HAP-1 (cell line): Measurements from ENCODE around the gene EDARADD.
A peak's percentile ranks its signal among the peaks of the same experiment; 100 is the strongest.

Experiments
- DNase-seq, 2 experiments: peaks; one replicate each; pipeline ENCODE4 v3.0.0-alpha.2; 2016 to 2020; ENCODE audit warnings: low spot score in 2 of 2
- H3K27me3 ChIP-seq: fragments of 250-450 bp; sonication (Bioruptor Pico); 2 replicates; pipeline ENCODE4 v1.5.1; 2020; ENCODE audit warnings: low read depth, mild to moderate bottlenecking, moderate library complexity
- H3K36me3 ChIP-seq: fragments of 250-450 bp; sonication (Bioruptor Pico); replicated peaks from 2 replicates; pipeline ENCODE4 v1.5.1; 2020; ENCODE audit warnings: mild to moderate bottlenecking
- H3K4me1 ChIP-seq: fragments of 250-450 bp; sonication (Bioruptor Pico); 2 replicates; pipeline ENCODE4 v1.5.1; 2020; ENCODE audit warnings: mild to moderate bottlenecking
- H3K4me3 ChIP-seq: fragments of 250-450 bp; sonication (Bioruptor Pico); 2 replicates; pipeline ENCODE4 v1.5.1; 2020; ENCODE audit warnings: mild to moderate bottlenecking, moderate library complexity
- H3K9me3 ChIP-seq: fragments of 250-450 bp; sonication (Bioruptor Pico); 2 replicates; pipeline ENCODE4 v1.5.1; 2020; ENCODE audit warnings: mild to moderate bottlenecking, moderate library complexity
- in situ Hi-C: fragments of 300-500 bp; cut with MboI; formaldehyde crosslinking; loops from 3 replicates; pipeline ENCODE4 v1.14.3; 2020; ENCODE audit warnings: low sequenced_read_pairs, inconsistent platforms, mixed read lengths

Gene EDARADD

GRCh38 chr1:236398538-236398937, 4.5 kb downstream of the EDARADD start:
- no peak for DNase-seq
- in situ Hi-C loops = no loop called here
- Histone ChIP-seq H3K36me3 (no peaks in the 10 kb centered on the region), H3K9me3 (no peaks in the 10 kb centered on the region), H3K4me3 (no peak overlapping the region), H3K27me3 (no peaks in the 10 kb centered on the region), H3K4me1 (peaks cover 19% of the 10 kb centered on the region)

GRCh38 chr1:236400061-236400603, 6.0 kb downstream of the EDARADD start:
- Histone ChIP-seq H3K9me3 (no peaks in the 10 kb centered on the region), H3K27me3 (no peaks in the 10 kb centered on the region), H3K36me3 (no peaks in the 10 kb centered on the region), H3K4me1 (peaks cover 13% of the 10 kb centered on the region), H3K4me3 (no peak overlapping the region)
- in situ Hi-C loops = no loop called here
- no peak for DNase-seq

GRCh38 chr1:236401698-236402097, 7.6 kb downstream of the EDARADD start:
- in situ Hi-C loops = no loop called here
- H3K4me1 ChIP-seq = peaks cover 9% of the 10 kb centered on the region

GRCh38 chr1:236403905-236404696, 10.0 kb downstream of the EDARADD start:
- Histone ChIP-seq H3K4me1 (peaks cover 9% of the 10 kb centered on the region), H3K9me3 (no peaks in the 10 kb centered on the region), H3K36me3 (no peaks in the 10 kb centered on the region), H3K27me3 (no peaks in the 10 kb centered on the region), H3K4me3 (no peak overlapping the region)
- no peak for DNase-seq
- in situ Hi-C loops = no loop called here

More at GRCh38 chr1:236401698-236402097, 7.6 kb downstream of the EDARADD start:
- no peaks in the 10 kb centered on the region for H3K27me3 ChIP-seq
- H3K9me3 ChIP-seq = no peaks in the 10 kb centered on the region
- DNase-seq = no peak
- no peaks in the 10 kb centered on the region for H3K36me3 ChIP-seq
- H3K4me3 ChIP-seq = no peak overlapping the region

GRCh38 chr1:236407059-236407458, 13.0 kb downstream of the EDARADD start:
- no peaks in the 10 kb centered on the region for H3K4me1 ChIP-seq
- no peak overlapping the region for H3K4me3 ChIP-seq
- in situ Hi-C loops = no loop called here
- H3K27me3 ChIP-seq = no peaks in the 10 kb centered on the region
- no peaks in the 10 kb centered on the region for H3K9me3 ChIP-seq
- DNase-seq = no peak
- no peaks in the 10 kb centered on the region for H3K36me3 ChIP-seq

- H3K4me3 ChIP-seq = no peak overlapping the region
- no peak for DNase-seq
Measured at GRCh38 chr1:236413688-236414087, 19.6 kb downstream of the EDARADD start.

GRCh38 chr1:236416165-236416564, 22.1 kb downstream of the EDARADD start:
- in situ Hi-C loops = no loop called here
- 0 out of 2 replicates have a peak, but pooled peaks cover 4% of the 10 kb centered on the region for H3K4me1 ChIP-seq
- H3K4me3 ChIP-seq = no peak overlapping the region
- no peak for DNase-seq
- H3K27me3 ChIP-seq = no peaks in the 10 kb centered on the region
- H3K36me3 ChIP-seq = no peaks in the 10 kb centered on the region; the same call in 1 of the 2 replicates
- H3K9me3 ChIP-seq = no peaks in the 10 kb centered on the region

More at GRCh38 chr1:236413688-236414087, 19.6 kb downstream of the EDARADD start:
- Histone ChIP-seq H3K27me3 (no peaks in the 10 kb centered on the region), H3K9me3 (no peaks in the 10 kb centered on the region), H3K4me1 (0 out of 2 replicates have a peak, but pooled peaks cover 4% of the 10 kb centered on the region), H3K36me3 (no peaks in the 10 kb centered on the region; the same call in 1 of the 2 replicates)
- in situ Hi-C loops = no loop called here

GRCh38 chr1:236417336-236417735, 23.2 kb downstream of the EDARADD start:
- H3K27me3 ChIP-seq = no peaks in the 10 kb centered on the region
- H3K9me3 ChIP-seq = no peaks in the 10 kb centered on the region
- H3K4me3 ChIP-seq = no peak overlapping the region
- in situ Hi-C loops = no loop called here
- H3K4me1 ChIP-seq = 0 out of 2 replicates have a peak, but pooled peaks cover 4% of the 10 kb centered on the region
- H3K36me3 ChIP-seq = no peaks in the 10 kb centered on the region; the same call in 1 of the 2 replicates
- no peak for DNase-seq

- Histone ChIP-seq H3K4me3 (no peak overlapping the region), H3K27me3 (no peaks in the 10 kb centered on the region), H3K4me1 (0 out of 2 replicates have a peak, but pooled peaks cover 4% of the 10 kb centered on the region), H3K9me3 (no peaks in the 10 kb centered on the region), H3K36me3 (no peaks in the 10 kb centered on the region; the same call in 1 of the 2 replicates)
- peak; percentile 25 to 38 for DNase-seq
- in situ Hi-C loops = no loop called here
Measured at GRCh38 chr1:236419502-236419901, 25.4 kb downstream of the EDARADD start.

- H3K9me3 ChIP-seq = no peaks in the 10 kb centered on the region
- H3K4me1 ChIP-seq = 0 out of 2 replicates have a peak, but pooled peaks cover 4% of the 10 kb centered on the region
- in situ Hi-C loops = no loop called here
- no peak overlapping the region for H3K4me3 ChIP-seq
- DNase-seq = no peak
- no peaks in the 10 kb centered on the region for H3K36me3 ChIP-seq
- no peaks in the 10 kb centered on the region for H3K27me3 ChIP-seq
Measured at GRCh38 chr1:236421022-236421421, 26.9 kb downstream of the EDARADD start.

- Histone ChIP-seq H3K27me3 (no peaks in the 10 kb centered on the region), H3K36me3 (no peaks in the 10 kb centered on the region), H3K9me3 (no peaks in the 10 kb centered on the region), H3K4me1 (no peaks in the 10 kb centered on the region), H3K4me3 (no peak overlapping the region)
- in situ Hi-C loops = no loop called here
- DNase-seq = no peak
Measured at GRCh38 chr1:236421850-236422516, 27.9 kb downstream of the EDARADD start.

- Histone ChIP-seq H3K36me3 (no peaks in the 10 kb centered on the region), H3K4me1 (no peaks in the 10 kb centered on the region), H3K4me3 (no peak overlapping the region), H3K9me3 (no peaks in the 10 kb centered on the region), H3K27me3 (no peaks in the 10 kb centered on the region)
- no peak for DNase-seq
- in situ Hi-C loops = no loop called here
Measured at GRCh38 chr1:236422517-236422876, 28.4 kb downstream of the EDARADD start.

GRCh38 chr1:236425031-236425663, 31.1 kb downstream of the EDARADD start:
- Histone ChIP-seq H3K4me1 (no peaks in the 10 kb centered on the region), H3K4me3 (no peak overlapping the region), H3K36me3 (no peaks in the 10 kb centered on the region), H3K27me3 (no peaks in the 10 kb centered on the region), H3K9me3 (no peaks in the 10 kb centered on the region)
- DNase-seq = no peak
- in situ Hi-C loops = no loop called here
